ENCODE data around the gene OR2AE1.

GRCh38 chr7:99910976-99911375 is 34.1 kb upstream of the OR2AE1 start:
- TF ChIP-seq CTCF (conservative IDR thresholded peaks at IDR 0.05; ENCODE audit: low read depth, low read length) = no peak
- no peak for TF ChIP-seq POLR2A (IDR thresholded peaks at IDR 0.05; ENCODE audit: low read depth, low read length)
- TF ChIP-seq CEBPB (IDR thresholded peaks at IDR 0.05; ENCODE audit: low read depth, low read length) = no peak
- TF ChIP-seq MXI1 (IDR thresholded peaks at IDR 0.05; ENCODE audit: borderline replicate concordance, low read depth, low read length) = no peak
- TF ChIP-seq NFE2L2 (IDR thresholded peaks at IDR 0.05; ENCODE audit: low read depth, low read length) = no peak
- TF ChIP-seq USF2 (IDR thresholded peaks at IDR 0.05; ENCODE audit: low read depth, low read length) = no peak
- TF ChIP-seq RAD21 (IDR thresholded peaks at IDR 0.05; ENCODE audit: low read length) = no peak
